Ureter (tissue), 1 donor: ENCODE results near the gene TAF10. TPM values are rescaled to one million over a fixed set of nuclear protein-coding genes. Genes with fewer than 3 reads are reported as not detected.
A peak's percentile ranks its signal among the peaks of the same experiment; 100 is the strongest.

ENCODE experiments used
- DNase-seq: peaks from one replicate; pipeline ENCODE4 v3.0.0-alpha.2; 2020; ENCODE audit warnings: low spot score
- total RNA-seq: library from RNA; stranded (reverse); gene quantifications from one replicate; pipeline ENCODE4 v1.2.4, GENCODE V29; 2023
- donor health status: DM: yes; HTN: yes; CAD: no.

Gene TAF10
- total RNA-seq, 1 donor from 2014 or later: 176 TPM

- DNase-seq: no peak
These were observed 29.1 kb upstream of the TAF10 start for GRCh38 chr11:6640985-6641701.

GRCh38 chr11:6640036-6640984 is 28.3 kb upstream of the TAF10 start:
- DNase-seq: no peak

GRCh38 chr11:6638429-6638828 is 26.4 kb upstream of the TAF10 start:
- no peak for DNase-seq

- no peak for DNase-seq
These were observed 25.9 kb upstream of the TAF10 start for GRCh38 chr11:6637871-6638270.

- no peak for DNase-seq
These were observed 24.5 kb upstream of the TAF10 start for GRCh38 chr11:6636480-6636879.

- no peak for DNase-seq
These were observed 23.3 kb upstream of the TAF10 start for GRCh38 chr11:6635082-6635932.

GRCh38 chr11:6634534-6634933 is 22.5 kb upstream of the TAF10 start:
- DNase-seq: no peak

GRCh38 chr11:6633422-6634408 is 21.7 kb upstream of the TAF10 start:
- no peak for DNase-seq

GRCh38 chr11:6632116-6633073 is 20.4 kb upstream of the TAF10 start:
- DNase-seq: no peak

GRCh38 chr11:6631361-6631890 is 19.4 kb upstream of the TAF10 start:
- no peak for DNase-seq

GRCh38 chr11:6630632-6631291 is 18.7 kb upstream of the TAF10 start:
- DNase-seq: no peak

GRCh38 chr11:6629892-6630631 is 18.0 kb upstream of the TAF10 start:
- peak; percentile 37 for DNase-seq

GRCh38 chr11:6629573-6629891 is 17.5 kb upstream of the TAF10 start:
- DNase-seq: no peak

GRCh38 chr11:6628526-6628925 is 16.5 kb upstream of the TAF10 start:
- DNase-seq: no peak

- no peak for DNase-seq
These were observed 15.8 kb upstream of the TAF10 start for GRCh38 chr11:6627762-6628241.

GRCh38 chr11:6626971-6627761 is 15.2 kb upstream of the TAF10 start:
- no peak for DNase-seq

- no peak for DNase-seq
These were observed 13.9 kb upstream of the TAF10 start for GRCh38 chr11:6625832-6626420.
